ENCODE measurements around the gene SLC39A11. TPM values are rescaled to one million over a fixed set of nuclear protein-coding genes. Genes with fewer than 3 reads are reported as not detected.
A peak's percentile ranks its signal among the peaks of the same experiment; 100 is the strongest.

SLC39A11 gene
- total RNA-seq, 1 donor from 2014 or later, result 34.8 TPM

DNA sequence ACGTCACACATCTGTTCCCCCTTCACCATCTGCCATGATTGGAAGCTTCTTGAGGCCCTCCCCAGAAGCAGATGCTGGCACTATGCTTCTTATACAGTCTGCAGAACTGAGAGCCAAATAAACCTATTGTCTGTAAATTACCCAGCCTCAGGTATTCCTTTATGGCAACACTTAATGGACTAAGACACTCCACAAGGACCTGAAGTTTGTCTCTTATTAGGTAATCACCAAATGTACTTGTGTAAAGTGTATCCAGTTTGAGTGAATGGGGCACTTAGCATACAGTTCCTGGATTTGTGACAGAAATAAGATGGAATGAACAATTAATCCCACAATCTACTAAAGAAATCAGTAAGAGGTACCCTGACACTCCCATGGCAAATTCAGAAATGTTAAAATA is 105.3 kb downstream of the SLC39A11 start:
- no peak for ATAC-seq (ENCODE audit: low read depth)
- intact Hi-C loops (cut with micrococcal nuclease), result loop anchor here (2.0 to 5.0 kb wide), 2 partner anchors 260 to 384 kb away; no protein-coding TSS in a partner anchor
- no peaks in the 10 kb centered on the region for H3K9me3 Mint-ChIP-seq
- H3K4me1 Mint-ChIP-seq, result no peaks in the 10 kb centered on the region
- ChIA-PET POLR2A (interaction anchor here (1.6 kb wide), 1 partner anchor 145 kb away, joined by 3 read pairs; no protein-coding TSS in a partner anchor), CTCF (interaction anchor here (1.6 to 2.7 kb wide), 3 partner anchors 13 to 169 kb away, joined by 3 to 42 read pairs (median 8); no protein-coding TSS in a partner anchor)
- no peak for DNase-seq
- H3K27me3 Mint-ChIP-seq, result no peaks in the 10 kb centered on the region
- no peak overlapping the region for H3K4me3 Mint-ChIP-seq
- H3K36me3 Mint-ChIP-seq (ENCODE audit: low read depth), result no peaks in the 10 kb centered on the region
- no peak overlapping the region for H3K27ac Mint-ChIP-seq
- TF ChIP-seq, protein P1, sequence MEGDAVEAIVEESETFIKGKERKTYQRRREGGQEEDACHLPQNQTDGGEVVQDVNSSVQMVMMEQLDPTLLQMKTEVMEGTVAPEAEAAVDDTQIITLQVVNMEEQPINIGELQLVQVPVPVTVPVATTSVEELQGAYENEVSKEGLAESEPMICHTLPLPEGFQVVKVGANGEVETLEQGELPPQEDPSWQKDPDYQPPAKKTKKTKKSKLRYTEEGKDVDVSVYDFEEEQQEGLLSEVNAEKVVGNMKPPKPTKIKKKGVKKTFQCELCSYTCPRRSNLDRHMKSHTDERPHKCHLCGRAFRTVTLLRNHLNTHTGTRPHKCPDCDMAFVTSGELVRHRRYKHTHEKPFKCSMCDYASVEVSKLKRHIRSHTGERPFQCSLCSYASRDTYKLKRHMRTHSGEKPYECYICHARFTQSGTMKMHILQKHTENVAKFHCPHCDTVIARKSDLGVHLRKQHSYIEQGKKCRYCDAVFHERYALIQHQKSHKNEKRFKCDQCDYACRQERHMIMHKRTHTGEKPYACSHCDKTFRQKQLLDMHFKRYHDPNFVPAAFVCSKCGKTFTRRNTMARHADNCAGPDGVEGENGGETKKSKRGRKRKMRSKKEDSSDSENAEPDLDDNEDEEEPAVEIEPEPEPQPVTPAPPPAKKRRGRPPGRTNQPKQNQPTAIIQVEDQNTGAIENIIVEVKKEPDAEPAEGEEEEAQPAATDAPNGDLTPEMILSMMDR (IDR thresholded peaks at IDR 0.05), result no peak

DNA sequence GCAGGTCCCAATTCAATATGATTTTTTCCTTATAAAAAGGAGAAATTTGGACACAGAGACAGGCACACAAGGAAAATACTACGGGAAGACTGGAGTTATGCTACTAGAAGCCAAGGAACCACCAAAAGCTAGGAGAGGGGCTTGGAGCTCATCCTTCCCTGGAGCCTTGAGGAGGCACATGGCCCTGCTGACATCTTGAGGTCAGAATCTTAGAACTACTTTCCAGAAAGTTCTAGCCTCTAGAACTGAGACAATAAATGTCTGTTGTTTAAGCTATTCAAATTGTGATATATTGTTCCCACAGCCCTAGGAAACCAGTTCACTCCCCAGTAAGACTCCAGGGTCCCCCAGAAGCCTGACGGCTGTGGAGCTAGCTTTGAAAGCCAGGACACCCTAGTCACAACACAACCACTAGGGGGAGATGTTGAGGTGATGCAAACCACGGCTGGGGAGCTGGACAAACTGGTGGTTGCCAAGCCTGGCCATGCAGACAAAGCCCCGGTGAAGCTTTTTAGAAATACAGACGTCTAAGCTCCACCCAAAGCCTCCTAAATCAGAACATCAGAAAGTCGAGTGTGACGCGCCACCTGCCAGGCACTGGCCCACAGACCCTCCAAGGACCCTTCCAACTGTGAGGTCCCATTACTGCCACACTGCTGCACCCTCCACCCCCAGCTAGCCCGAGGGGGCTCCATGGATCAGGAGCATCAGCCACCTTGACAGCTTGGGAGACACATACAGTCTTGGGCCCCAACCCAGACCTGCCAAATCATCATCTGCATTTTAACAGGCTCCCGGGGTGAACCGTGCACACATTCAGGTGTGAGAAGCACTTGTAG is 106.4 kb downstream of the SLC39A11 start:
- CTCF ChIA-PET, result interaction anchor here (0.7 to 2.7 kb wide), 13 partner anchors 10 to 384 kb away, joined by 3 to 42 read pairs (median 4); no protein-coding TSS in a partner anchor
- POLR2A ChIA-PET, result interaction anchor here (1.6 kb wide), 1 partner anchor 146 kb away, joined by 3 read pairs; no protein-coding TSS in a partner anchor
- Mint-ChIP-seq H3K27ac (no peak overlapping the region), H3K36me3 (ENCODE audit: low read depth) (no peaks in the 10 kb centered on the region), H3K9me3 (no peaks in the 10 kb centered on the region), H3K4me1 (no peaks in the 10 kb centered on the region), H3K4me3 (no peak overlapping the region), H3K27me3 (no peaks in the 10 kb centered on the region)
- DNase-seq (no peak), ATAC-seq (ENCODE audit: low read depth) (peak; percentile 52)
- intact Hi-C loops (cut with micrococcal nuclease), result loop anchor here (1.0 to 5.0 kb wide), 3 partner anchors 170 to 385 kb away; no protein-coding TSS in a partner anchor
- TF ChIP-seq, protein P1 (IDR thresholded peaks at IDR 0.05), result peak; percentile 55

DNA sequence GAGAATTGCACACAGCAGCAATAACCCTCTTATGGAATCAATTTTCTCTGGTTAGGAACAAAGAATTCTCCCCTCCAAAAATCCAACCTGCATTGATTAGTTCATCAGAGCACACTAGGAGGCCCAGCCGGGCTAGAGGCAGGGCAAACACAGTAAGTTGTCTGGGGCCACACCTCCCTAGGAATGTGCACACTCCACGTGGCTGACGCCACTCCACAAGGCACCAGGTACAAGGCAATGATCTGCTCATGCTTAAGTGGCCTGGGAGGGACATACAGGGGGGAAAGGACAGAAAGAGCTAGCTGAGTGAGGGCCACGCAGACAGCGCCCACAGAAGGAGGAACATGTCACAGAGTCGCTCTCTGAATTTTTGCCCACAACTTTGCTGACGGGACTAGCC is 107.6 kb downstream of the SLC39A11 start:
- DNase-seq, result no peak
- intact Hi-C loops (cut with micrococcal nuclease), result loop anchor here (5.0 kb wide), 1 partner anchor 258 kb away; no protein-coding TSS in a partner anchor
- Mint-ChIP-seq H3K36me3 (ENCODE audit: low read depth) (no peaks in the 10 kb centered on the region), H3K4me3 (no peak overlapping the region), H3K27ac (no peak overlapping the region), H3K9me3 (no peaks in the 10 kb centered on the region), H3K27me3 (no peaks in the 10 kb centered on the region), H3K4me1 (no peaks in the 10 kb centered on the region)
- ChIA-PET POLR2A (no interaction called here), CTCF (interaction anchor here (2.1 to 2.7 kb wide), 2 partner anchors 171 to 258 kb away, joined by 9 to 42 read pairs; no protein-coding TSS in a partner anchor)
- TF ChIP-seq, protein P1 (IDR thresholded peaks at IDR 0.05), result no peak
- peak; percentile 67 for ATAC-seq (ENCODE audit: low read depth)

DNA sequence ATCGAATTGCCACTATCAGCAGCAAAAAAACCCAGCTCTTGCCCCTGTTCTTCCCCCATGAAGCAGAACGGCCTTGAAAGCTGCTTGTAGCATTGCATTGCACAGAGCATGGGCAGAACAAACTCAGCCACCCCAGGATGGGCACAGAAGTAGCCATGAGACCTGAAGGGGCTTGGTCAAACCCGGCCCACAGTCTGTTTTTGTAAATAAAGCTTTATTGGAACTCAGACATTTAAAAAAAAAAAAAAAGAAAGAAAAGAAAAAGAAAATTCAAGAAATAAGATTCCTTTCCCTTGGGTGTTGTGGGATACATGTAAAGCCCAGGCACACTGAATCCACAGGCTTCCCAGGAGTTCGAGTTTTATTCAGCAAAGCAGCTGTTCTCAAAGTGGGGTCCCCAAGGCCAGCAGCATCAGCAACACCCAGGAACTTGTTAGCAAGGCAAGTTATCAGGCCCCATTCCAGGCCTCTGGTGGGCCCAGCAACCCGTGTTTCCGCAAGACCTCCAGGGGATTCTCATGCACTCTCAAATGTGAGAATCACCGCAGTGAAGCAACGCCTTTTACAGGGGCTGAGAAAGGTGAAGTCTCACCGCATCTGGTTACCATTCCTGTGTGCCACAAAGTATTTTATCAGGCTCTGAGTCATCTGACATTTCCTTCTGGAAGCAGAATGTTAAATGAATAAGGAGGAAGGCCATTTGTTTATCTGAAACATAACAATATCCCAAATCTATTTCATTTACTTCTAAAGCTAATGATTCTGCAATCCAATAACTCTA is 108.2 kb downstream of the SLC39A11 start:
- no peak for ATAC-seq (ENCODE audit: low read depth)
- H3K27me3 Mint-ChIP-seq, result no peaks in the 10 kb centered on the region
- H3K4me3 Mint-ChIP-seq, result no peak overlapping the region
- no peak overlapping the region for H3K27ac Mint-ChIP-seq
- CTCF ChIA-PET, result interaction anchor here (2.1 kb wide), 1 partner anchor 257 kb away, joined by 9 read pairs; no protein-coding TSS in a partner anchor
- TF ChIP-seq, protein P1 (IDR thresholded peaks at IDR 0.05), result no peak
- POLR2A ChIA-PET, result interaction anchor here (0.6 to 0.7 kb wide), 2 partner anchors 8 to 64 kb away, joined by 3 read pairs; no protein-coding TSS in a partner anchor
- DNase-seq, result no peak
- no peaks in the 10 kb centered on the region for H3K36me3 Mint-ChIP-seq (ENCODE audit: low read depth)
- H3K4me1 Mint-ChIP-seq, result no peaks in the 10 kb centered on the region
- H3K9me3 Mint-ChIP-seq, result no peaks in the 10 kb centered on the region
- intact Hi-C loops (cut with micrococcal nuclease), result no loop called here
